Neural cell (in vitro differentiated cells): ENCODE results near the gene PAK1.

ENCODE experiments used
- MXI1 ChIP-seq: fragments of 450-650 bp; conservative IDR thresholded peaks from 2 replicates; pipeline ENCODE4 v1.6.1; 2014; ENCODE audit warnings: antibody characterized with exemption, mild to moderate bottlenecking; ENCODE audit not compliant: poor library complexity, severe bottlenecking
- TF ChIP-seq, protein P1 (sequence below): fragments of 450-650 bp; IDR thresholded peaks from 2 replicates; pipeline ENCODE4 v1.5.1; 2014; ENCODE audit warnings: antibody characterized with exemption, mild to moderate bottlenecking, moderate library complexity; ENCODE audit not compliant: poor library complexity, severe bottlenecking

DNA sequence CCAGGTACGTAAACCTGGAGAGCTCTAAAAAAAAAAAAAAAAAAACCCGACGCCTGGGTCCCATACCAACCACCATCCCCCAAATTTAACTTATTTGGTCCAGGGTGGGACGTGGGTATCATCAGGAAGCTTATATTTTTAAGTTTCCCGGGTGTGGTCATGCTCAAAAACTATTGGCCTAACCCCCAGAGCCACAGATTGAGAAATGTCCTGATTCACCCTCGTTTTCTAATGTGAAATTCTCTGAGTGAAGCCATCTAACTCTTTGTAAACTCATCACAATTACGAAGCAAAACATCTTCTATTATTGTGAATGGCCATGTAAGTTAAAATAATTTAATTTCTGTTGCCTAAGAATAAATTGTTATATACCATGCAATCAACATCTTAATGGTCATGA lies 29.6 kb downstream of the PAK1 start:
- TF ChIP-seq, protein P1, sequence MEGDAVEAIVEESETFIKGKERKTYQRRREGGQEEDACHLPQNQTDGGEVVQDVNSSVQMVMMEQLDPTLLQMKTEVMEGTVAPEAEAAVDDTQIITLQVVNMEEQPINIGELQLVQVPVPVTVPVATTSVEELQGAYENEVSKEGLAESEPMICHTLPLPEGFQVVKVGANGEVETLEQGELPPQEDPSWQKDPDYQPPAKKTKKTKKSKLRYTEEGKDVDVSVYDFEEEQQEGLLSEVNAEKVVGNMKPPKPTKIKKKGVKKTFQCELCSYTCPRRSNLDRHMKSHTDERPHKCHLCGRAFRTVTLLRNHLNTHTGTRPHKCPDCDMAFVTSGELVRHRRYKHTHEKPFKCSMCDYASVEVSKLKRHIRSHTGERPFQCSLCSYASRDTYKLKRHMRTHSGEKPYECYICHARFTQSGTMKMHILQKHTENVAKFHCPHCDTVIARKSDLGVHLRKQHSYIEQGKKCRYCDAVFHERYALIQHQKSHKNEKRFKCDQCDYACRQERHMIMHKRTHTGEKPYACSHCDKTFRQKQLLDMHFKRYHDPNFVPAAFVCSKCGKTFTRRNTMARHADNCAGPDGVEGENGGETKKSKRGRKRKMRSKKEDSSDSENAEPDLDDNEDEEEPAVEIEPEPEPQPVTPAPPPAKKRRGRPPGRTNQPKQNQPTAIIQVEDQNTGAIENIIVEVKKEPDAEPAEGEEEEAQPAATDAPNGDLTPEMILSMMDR: no peak
- no peak for TF ChIP-seq MXI1
